Activated effector memory CD4-positive, alpha-beta T cell treated with anti-CD3 and anti-CD28 coated beads, Interleukin-2, amount 50 U/mL, for 16 hours (primary cell): ENCODE measurements around the gene ADAMTS12.
"Not testable (repeated sequence)": the region's sequence is repeated elsewhere in the genome, so short reads cannot be mapped to it uniquely, and the experiment has no call there.

Source experiments
- DNase-seq: peaks from one replicate; pipeline ENCODE4 v3.0.0-alpha.2; 2020

The ADAMTS12 gene

DNA sequence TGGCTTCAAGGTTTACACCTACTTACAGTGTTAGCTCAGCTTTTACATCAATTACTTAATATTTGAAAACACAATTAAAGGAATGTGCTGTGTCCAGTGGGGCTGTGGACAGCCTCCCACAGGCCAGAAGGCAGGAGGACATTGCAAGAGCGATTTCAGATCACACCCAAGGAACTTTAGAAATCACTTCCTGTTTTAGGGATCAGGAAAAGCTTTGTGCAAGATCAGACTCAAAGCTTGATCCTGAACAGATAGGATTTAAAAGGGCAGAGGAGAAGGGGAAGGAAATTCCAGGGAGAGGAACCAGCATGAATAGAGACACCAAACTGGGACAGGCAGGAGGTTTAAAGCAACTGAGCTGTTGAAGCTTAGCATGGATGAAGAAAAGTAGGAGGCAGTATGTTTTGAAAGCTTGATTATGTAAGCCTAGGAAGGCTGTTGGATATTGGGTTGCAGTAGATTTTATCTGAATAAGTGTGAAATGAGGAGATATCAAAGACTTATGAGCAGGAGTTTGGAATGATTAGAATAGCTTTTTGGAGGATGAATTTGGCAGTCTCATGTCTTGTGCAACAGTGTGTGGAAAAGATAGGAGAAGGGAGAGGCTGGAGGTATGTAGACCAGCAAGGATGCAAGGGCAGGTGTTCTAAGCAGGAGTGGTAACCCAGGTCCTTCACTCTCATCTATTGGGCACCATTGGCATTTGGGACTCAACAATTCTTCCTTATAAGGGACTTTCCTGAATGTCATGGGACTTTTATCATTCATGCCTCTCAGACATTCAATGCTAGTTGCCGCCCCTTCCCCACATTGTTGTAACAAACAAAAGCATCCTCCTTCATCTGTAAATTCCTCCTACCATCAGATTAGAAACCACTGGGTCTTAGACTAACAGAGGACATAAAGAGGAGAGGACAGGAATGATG lies 327.5 kb downstream of the ADAMTS12 start:
- DNase-seq, result no peak

GRCh38 chr5:33563530-33563929 lies 328.3 kb downstream of the ADAMTS12 start:
- no peak for DNase-seq

DNA sequence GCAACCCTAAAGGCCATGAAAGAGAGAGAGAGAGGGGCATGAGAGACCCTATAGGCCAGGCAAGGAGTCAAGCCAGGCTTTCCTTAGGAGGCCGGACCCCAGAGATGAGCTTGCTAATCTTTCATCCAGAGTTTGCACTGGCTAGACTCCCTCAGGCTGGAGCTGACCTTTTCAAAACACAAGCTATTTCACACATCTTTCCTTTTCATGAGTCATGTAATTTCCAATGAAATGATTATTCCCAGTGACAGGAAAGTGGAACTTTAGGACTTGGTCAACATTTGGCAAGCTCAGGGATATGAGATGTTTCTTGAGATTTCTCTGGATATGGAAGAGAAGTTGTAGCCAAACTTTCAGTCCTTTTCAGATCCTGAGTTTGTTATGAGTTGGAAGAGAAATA lies 333.3 kb downstream of the ADAMTS12 start:
- DNase-seq, result no peak

GRCh38 chr5:33557605-33558004 lies 334.2 kb downstream of the ADAMTS12 start:
- no peak for DNase-seq

- no peak for DNase-seq
Measured at GRCh38 chr5:33556330-33557328, 335.2 kb downstream of the ADAMTS12 start.

GRCh38 chr5:33549982-33550567 lies 341.7 kb downstream of the ADAMTS12 start:
- no peak for DNase-seq

DNA sequence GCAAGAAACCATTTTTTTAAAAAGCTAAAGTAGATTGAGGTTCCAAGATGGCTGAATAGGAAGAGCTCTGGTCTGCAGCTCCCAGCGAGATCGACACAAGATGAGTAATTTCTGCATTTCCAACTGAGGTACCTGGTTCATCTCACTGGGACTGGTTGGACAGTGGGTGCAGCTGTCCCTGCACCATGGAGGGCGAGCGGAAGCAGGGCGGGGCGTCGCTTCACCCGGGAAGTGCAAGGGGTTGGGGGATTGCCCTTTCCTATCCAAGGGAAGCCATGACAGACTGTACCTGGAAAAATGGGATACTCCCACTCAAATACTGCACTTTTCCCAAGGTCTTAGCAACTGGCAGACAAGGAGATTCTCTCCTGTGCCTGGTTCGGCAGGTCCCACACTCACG lies 352.0 kb downstream of the ADAMTS12 start:
- not testable (repeated sequence) for DNase-seq

DNA sequence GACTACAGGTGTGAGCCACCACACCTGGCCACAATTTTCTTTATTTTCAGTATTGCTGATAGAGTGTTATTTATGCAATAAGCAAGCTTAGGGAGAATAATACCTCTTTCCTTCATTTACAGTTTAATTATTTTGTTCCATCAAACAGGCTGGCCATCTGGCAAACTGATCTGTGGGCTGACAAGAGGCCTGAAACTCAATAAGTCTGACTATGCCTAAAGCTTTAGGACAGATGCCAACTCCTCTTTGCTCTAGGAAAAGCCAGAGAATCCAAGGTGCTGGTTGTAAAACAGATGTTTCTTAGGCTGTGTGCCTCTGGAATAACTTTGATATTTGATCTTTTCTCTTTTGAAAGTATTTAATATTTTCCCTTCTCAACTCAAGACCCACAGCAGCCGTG lies 352.6 kb downstream of the ADAMTS12 start:
- no peak for DNase-seq

- no peak for DNase-seq
Measured at GRCh38 chr5:33538201-33538600, 353.6 kb downstream of the ADAMTS12 start.

DNA sequence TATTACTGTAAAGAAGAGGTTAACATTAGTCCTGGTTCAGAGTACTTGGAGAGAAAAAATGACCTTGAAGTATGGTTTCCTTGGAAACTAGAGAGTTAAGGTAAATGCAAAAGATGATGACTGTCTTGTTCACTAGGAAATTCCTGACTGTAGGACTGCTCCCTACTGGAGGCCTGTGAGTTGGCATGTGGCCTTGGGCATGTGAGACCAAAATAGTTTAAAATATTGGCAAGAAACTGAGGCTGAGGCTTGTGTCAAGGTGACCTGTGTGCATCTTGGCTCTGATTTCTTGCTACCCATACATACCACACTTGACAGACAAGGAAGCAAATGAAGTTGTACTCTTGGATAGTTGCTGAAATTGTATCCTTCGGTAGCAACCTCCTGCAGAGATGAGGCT lies 354.6 kb downstream of the ADAMTS12 start:
- DNase-seq, result no peak

DNA sequence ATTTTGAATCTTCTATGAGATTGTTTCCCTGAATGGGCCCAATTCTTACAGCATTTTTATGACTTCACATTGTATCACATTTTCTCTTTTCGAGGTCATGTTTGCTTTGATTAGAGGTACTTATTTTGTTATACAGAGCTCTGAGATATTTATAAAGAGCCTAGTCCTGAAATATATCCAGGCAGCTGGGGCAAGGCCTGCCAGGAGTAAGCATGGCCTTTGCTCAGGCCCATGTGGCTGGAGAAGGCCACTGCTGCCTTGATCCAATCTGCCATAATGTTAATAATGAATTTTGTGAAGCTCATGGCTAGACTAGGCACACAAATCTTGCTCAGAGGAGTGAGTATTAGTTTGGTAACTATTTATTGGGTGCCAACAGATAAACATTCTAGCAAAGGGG lies 355.0 kb downstream of the ADAMTS12 start:
- no peak for DNase-seq

DNA sequence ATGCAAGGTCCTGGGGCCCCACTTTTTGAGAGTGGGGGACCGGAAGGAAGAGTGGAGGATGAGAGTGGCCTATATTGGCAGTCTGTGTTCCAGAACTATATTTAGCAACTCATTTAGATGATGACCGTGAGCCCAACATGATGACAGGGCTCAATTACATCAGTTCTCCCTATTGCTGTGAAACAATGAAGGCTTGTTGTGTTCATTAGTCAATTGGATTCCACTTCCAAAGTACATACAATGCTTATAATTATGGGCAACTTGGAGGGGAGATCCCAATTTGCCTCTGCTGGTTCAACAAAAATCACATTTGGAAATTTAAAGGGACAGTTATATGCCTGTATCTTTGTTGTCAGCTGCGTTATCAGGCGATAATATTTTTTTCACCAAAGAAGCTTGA lies 360.0 kb downstream of the ADAMTS12 start:
- no peak for DNase-seq

DNA sequence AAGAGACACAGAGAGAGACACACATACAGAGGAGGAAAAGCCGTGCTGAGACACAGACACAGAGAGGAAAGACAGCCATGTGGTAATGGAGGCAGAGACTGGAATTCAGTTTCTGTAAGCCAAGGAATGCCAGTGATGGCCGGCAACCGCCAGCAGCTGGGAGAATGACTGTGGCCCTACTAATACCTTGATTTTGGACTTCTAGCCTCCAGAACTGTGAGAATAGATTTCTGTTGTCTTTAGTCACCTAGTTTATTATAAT lies 360.8 kb downstream of the ADAMTS12 start:
- no peak for DNase-seq

DNA sequence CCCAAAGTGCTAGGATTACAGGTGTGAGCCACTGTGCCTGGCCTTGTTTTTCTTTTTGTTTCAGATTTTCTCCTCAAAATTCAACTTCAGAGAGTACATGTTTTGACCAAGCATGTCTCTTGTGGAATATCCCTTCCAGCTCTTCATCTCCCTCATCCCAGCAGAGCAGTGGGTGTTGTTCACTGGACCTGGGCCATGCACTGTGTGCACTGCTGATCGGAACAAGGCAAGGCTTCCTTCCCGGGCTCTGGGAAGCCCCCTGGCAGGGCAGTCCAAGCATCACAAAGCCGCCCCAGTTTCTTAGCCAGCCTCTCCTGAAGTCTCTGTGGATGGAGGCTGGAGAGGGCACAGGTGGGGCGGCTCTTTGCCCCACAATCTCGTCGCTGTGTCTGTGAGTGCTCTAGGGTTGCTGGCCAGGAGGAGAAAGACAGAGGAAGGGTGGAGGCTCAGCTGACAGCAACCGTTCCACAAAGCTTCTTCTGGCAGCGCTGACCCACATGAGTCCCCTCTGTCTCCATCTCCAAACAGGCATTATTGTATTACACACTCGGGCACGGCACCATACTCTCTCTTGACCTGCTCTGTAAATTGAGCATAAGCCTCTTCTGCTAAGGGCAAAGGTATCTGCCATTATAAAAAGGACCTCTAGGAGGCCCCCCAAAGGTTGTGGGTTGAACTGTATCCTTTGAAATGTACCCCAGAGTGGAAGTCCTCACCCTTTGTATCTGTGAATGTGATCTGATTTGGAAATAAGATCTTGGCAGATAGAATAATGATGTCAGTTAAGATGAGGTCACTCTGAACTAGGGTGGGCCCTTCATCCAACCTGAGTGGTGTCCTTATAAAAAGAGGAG lies 361.4 kb downstream of the ADAMTS12 start:
- no peak for DNase-seq

- no peak for DNase-seq
Measured at GRCh38 chr5:33527696-33528095, 364.1 kb downstream of the ADAMTS12 start.

- DNase-seq, result no peak
Measured at GRCh38 chr5:33526755-33527154, 365.0 kb downstream of the ADAMTS12 start.

GRCh38 chr5:33524476-33524875 lies 367.3 kb downstream of the ADAMTS12 start:
- DNase-seq, result no peak

GRCh38 chr5:33523208-33523771 lies 368.5 kb downstream of the ADAMTS12 start:
- DNase-seq, result no peak

- DNase-seq, result no peak
Measured at GRCh38 chr5:33516421-33516820, 375.4 kb downstream of the ADAMTS12 start.

DNA sequence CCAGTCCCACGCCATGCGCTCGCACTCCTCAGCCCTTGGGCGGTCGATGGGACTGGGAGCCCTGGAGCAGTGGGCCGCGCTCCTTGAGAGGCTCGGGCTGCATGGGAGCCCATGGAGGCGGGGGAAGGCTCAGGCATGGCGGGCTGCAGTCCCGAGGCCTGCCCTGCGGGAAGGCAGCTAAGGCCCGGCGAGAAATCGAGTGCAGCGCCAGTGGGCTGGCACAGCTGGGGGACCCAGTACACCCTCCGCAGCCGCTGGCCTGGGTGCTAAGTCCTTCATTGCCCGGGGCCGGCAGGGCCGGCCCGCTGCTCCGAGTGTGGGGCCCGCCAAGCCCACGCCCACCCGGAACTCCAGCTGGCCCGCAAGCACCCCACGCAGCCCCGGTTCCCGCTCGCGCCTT lies 376.4 kb downstream of the ADAMTS12 start:
- DNase-seq, result not testable (repeated sequence)

- no peak for DNase-seq
Measured at GRCh38 chr5:33513462-33514185, 378.2 kb downstream of the ADAMTS12 start.
